SK-N-SH treated with all-trans-retinoic acid at 6 μM for 48 hours (cell line): Measurements from ENCODE around the gene EDAR.

Source experiments
- ATAC-seq: fragments of 200-7000 bp; cut with Tn5 transposase; 3 replicates; pipeline ENCODE4 v1.9.1; 2020; ENCODE audit warnings: mild to moderate bottlenecking, moderate library complexity
- ARNTL ChIP-seq: fragments of 450-650 bp; formaldehyde crosslinking; IDR thresholded peaks from 2 replicates; pipeline ENCODE4 v1.5.0; 2020; ENCODE audit warnings: low read depth, mild to moderate bottlenecking, moderate library complexity, borderline replicate concordance
- BACH2 ChIP-seq: fragments of 250-450 bp; sonication (Bioruptor Pico); IDR thresholded peaks from 2 replicates; pipeline ENCODE4 v1.9.0; 2021; ENCODE audit warnings: mild to moderate bottlenecking, borderline replicate concordance
- ESRRG ChIP-seq: fragments of 250-450 bp; sonication (Bioruptor Pico); IDR thresholded peaks from 2 replicates; pipeline ENCODE4 v1.6.1; 2021; ENCODE audit warnings: mild to moderate bottlenecking
- ISL1 ChIP-seq: fragments of 250-450 bp; sonication (Bioruptor Pico); IDR thresholded peaks from 2 replicates; pipeline ENCODE4 v2.1.2; 2022; ENCODE audit warnings: mild to moderate bottlenecking, moderate library complexity
- PATZ1 ChIP-seq: fragments of 250-450 bp; sonication (Bioruptor Pico); IDR thresholded peaks from 2 replicates; pipeline ENCODE4 v1.8.0; 2020; ENCODE audit warnings: mild to moderate bottlenecking, moderate library complexity, borderline replicate concordance
- PPARA ChIP-seq: fragments of 250-450 bp; sonication (Bioruptor Pico); IDR thresholded peaks from 2 replicates; pipeline ENCODE4 v1.5.0; 2020; ENCODE audit warnings: mild to moderate bottlenecking, borderline replicate concordance
- SNAI2 ChIP-seq: fragments of 250-450 bp; sonication (Bioruptor Pico); IDR thresholded peaks from 2 replicates; pipeline ENCODE4 v1.5.0; 2020; ENCODE audit warnings: mild to moderate bottlenecking, moderate library complexity
- TOX ChIP-seq: fragments of 250-450 bp; sonication (Bioruptor Pico); IDR thresholded peaks from 2 replicates; pipeline ENCODE4 v1.8.0; 2021; ENCODE audit warnings: mild to moderate bottlenecking, moderate library complexity, borderline replicate concordance
- TSHZ2 ChIP-seq: fragments of 250-450 bp; sonication (Bioruptor Pico); IDR thresholded peaks from 2 replicates; pipeline ENCODE4 v1.5.0; 2020; ENCODE audit warnings: mild to moderate bottlenecking, moderate library complexity
- ZFP3 ChIP-seq: fragments of 250-450 bp; sonication (Bioruptor Pico); IDR thresholded peaks from 2 replicates; pipeline ENCODE4 v1.5.0; 2020; ENCODE audit warnings: mild to moderate bottlenecking, moderate library complexity
- ZFP30 ChIP-seq: fragments of 450-650 bp; formaldehyde crosslinking; IDR thresholded peaks from 2 replicates; pipeline ENCODE4 v1.5.0; 2022; ENCODE audit warnings: mild to moderate bottlenecking, moderate library complexity
- ZNF70 ChIP-seq: fragments of 450-650 bp; formaldehyde crosslinking; IDR thresholded peaks from 2 replicates; pipeline ENCODE4 v1.5.0; 2020; ENCODE audit warnings: mild to moderate bottlenecking, moderate library complexity
- ZNF8 ChIP-seq: fragments of 450-650 bp; formaldehyde crosslinking; IDR thresholded peaks from 2 replicates; pipeline ENCODE4 v1.5.0; 2020; ENCODE audit warnings: mild to moderate bottlenecking, moderate library complexity
- TF ChIP-seq, protein P1 (sequence below): fragments of 250-450 bp; sonication (Bioruptor Pico); IDR thresholded peaks from 2 replicates; pipeline ENCODE4 v1.8.0; 2021; ENCODE audit warnings: low read depth, mild to moderate bottlenecking, moderate library complexity, borderline replicate concordance
- TF ChIP-seq, protein P2 (sequence below): fragments of 250-450 bp; sonication (Bioruptor Pico); IDR thresholded peaks from 2 replicates; pipeline ENCODE4 v1.5.1; 2020; ENCODE audit warnings: low read depth, mild to moderate bottlenecking, moderate library complexity

The EDAR gene

GRCh38 chr2:109033171-109033570 lies 44.2 kb upstream of the EDAR start (continued):
- TF ChIP-seq ZNF8, result no peak
- TF ChIP-seq, protein P1, sequence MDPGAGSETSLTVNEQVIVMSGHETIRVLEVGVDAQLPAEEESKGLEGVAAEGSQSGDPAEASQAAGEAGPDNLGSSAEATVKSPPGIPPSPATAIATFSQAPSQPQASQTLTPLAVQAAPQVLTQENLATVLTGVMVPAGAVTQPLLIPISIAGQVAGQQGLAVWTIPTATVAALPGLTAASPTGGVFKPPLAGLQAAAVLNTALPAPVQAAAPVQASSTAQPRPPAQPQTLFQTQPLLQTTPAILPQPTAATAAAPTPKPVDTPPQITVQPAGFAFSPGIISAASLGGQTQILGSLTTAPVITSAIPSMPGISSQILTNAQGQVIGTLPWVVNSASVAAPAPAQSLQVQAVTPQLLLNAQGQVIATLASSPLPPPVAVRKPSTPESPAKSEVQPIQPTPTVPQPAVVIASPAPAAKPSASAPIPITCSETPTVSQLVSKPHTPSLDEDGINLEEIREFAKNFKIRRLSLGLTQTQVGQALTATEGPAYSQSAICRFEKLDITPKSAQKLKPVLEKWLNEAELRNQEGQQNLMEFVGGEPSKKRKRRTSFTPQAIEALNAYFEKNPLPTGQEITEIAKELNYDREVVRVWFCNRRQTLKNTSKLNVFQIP, result no peak
- TF ChIP-seq ARNTL (CRISPR knock-in tag), result no peak
- no peak for TF ChIP-seq ISL1 (CRISPR knock-in tag)
- no peak for TF ChIP-seq TOX (CRISPR knock-in tag)
- no peak for TF ChIP-seq BACH2

- ATAC-seq, result no peak
- TF ChIP-seq TSHZ2 (CRISPR knock-in tag), result no peak
- TF ChIP-seq SNAI2 (CRISPR knock-in tag), result no peak
- no peak for TF ChIP-seq ZNF70
- TF ChIP-seq ZFP3 (CRISPR knock-in tag), result no peak
- TF ChIP-seq, protein P1, result no peak
- no peak for TF ChIP-seq ZFP30
- no peak for TF ChIP-seq BACH2
- TF ChIP-seq, protein P2, sequence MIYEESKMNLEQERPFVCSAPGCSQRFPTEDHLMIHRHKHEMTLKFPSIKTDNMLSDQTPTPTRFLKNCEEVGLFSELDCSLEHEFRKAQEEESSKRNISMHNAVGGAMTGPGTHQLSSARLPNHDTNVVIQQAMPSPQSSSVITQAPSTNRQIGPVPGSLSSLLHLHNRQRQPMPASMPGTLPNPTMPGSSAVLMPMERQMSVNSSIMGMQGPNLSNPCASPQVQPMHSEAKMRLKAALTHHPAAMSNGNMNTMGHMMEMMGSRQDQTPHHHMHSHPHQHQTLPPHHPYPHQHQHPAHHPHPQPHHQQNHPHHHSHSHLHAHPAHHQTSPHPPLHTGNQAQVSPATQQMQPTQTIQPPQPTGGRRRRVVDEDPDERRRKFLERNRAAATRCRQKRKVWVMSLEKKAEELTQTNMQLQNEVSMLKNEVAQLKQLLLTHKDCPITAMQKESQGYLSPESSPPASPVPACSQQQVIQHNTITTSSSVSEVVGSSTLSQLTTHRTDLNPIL (CRISPR knock-in tag), result no peak
- TF ChIP-seq ZNF8, result no peak
These were observed 43.3 kb upstream of the EDAR start for GRCh38 chr2:109032229-109032820.

GRCh38 chr2:109031476-109032228 lies 42.6 kb upstream of the EDAR start:
- ATAC-seq, result peak; percentile 42; the same call in 2 of the 3 replicates
- TF ChIP-seq TSHZ2 (CRISPR knock-in tag) (no peak), ISL1 (CRISPR knock-in tag) (no peak), PPARA (CRISPR knock-in tag) (no peak), ARNTL (CRISPR knock-in tag) (no peak)

DNA sequence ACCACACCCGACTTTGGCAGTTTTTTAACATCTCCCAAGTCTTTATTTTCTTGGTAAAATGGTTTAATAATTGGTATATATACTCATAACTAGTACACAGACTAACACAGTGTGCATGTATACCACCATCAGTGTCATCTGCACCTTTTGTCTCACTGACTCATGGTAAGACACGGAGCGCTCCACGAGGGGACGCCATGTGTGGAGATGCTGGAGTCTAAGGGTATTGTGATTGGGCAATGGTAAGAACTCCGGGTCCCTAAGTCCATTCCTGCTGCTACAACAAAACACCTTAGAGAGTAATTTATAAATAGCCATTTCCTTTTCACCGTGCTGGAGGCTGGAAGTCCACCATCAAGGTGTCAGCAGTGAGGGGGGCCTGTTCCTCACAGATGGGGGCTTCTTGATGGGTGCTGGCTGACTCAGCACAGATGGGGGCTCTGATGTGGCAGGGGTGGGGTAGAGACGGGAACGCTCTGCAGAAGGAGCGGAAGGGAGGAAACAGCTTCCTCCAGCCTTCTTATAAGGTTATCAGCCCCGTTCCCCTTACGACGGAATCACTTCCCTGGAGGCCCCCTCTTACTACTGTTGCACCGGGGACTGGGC lies 42.0 kb upstream of the EDAR start:
- ATAC-seq, result no peak
- no peak for TF ChIP-seq TOX (CRISPR knock-in tag)
- TF ChIP-seq ZFP30, result no peak
- no peak for TF ChIP-seq PATZ1 (CRISPR knock-in tag)
- no peak for TF ChIP-seq SNAI2 (CRISPR knock-in tag)
- TF ChIP-seq, protein P2 (CRISPR knock-in tag), result no peak
- no peak for TF ChIP-seq ZNF8
- TF ChIP-seq ESRRG, result no peak
- TF ChIP-seq TSHZ2 (CRISPR knock-in tag), result no peak
